NCI-H82 (cell line): ENCODE results near the gene TSLP.

ENCODE experiments used
- DNase-seq: peaks from one replicate; lab custom pipeline; 2025; lab: John Stamatoyannopoulos, UW

TSLP gene

DNA sequence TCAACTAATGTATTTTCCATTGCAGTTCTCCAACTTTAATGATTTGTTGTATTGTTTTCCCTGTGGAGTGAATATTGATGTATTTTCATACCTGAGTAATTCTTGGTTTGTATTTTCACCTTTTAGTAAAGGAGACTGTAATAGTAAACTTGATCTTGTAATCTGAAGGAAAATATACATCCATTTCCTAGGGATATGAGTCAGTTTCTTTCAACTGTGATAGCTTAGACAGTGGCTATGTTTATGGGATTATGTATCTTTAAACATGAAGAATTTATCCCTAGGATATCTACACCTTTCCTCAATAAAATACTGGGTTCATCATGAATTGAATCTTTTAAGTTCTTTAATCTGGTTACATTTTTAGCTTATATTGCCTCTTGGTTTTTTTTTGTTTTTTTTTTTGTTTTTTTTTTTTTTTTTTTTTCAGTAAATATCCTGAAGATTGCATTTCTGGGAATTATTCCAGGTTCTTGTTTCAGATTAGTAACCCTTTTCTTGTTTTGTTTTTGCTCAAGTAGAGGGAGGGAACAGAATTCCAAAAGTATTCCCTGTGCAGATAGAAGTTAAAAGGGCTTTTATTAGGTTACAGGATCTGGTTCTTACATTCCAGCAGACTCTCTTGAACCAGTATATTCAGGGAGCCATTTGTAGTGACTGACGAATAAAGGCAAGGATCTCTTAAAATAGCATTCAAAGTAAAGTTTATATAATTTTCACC, 27.7 kb downstream of the TSLP start:
- no peak for DNase-seq

DNA sequence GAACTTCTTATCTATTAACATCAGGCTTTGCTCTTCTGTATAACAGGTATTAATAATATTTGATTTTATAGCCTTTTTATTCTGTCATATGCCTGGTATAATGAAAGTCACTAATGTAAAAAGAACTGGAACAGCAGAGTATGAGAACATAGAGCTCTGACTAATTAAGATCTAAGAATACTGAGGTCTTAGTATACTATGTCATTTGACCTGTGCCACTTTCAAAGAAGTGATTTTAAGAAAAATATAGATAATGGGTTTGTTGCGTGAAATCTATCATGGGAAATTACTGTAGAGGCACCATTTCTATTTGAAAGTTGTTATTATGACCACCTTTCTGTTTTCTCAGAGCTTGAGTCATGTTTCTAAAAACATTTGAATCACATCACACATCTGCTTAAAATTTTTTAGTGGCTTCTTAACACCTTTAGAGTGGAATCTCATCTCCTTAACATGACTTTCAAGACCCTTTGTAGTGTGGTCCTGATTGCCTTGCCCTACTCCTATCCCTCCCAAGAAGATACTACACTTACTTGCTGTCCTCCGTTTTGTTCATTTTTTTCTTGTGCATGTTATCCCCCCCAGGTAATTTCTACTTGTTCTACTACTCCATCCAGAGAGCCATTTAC, 34.9 kb downstream of the TSLP start:
- DNase-seq: no peak

DNA sequence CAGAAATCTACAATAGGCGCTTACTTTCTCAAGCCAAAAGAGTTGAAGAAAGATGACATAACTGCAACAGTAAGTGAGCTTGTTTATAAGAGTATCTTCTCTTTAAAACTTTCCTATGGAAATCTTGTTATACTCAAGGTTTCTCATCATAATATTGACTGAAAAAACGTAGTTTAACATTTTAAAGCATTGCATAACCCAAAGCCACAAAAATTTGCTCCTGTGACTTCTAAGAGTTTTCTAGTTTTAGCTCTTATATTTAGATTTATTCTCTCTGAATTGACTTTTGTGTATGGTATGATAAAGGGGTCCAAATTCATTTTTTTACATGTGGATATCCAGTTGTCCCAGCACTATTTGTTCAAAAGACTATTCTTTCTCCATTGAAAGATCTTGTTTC, 35.9 kb downstream of the TSLP start:
- DNase-seq: no peak

DNA sequence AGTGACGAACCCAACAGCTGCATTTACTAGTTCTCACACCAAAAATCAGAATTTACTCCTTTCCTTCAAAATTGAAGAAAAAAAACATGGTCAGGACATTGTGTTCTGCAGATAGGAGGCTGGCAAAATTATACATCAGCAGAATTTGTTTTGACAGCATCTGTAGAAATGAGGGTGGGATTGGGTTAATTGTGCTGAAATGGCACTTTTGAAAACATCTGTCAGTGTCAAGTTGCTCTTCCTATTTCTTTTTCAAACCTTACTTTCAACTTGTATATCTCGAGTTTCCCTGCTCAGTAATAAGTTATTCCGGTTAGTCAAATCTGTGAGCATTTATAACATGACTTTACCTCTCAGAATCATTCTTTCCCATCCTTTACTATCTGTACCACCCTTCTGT, 40.4 kb downstream of the TSLP start:
- no peak for DNase-seq

DNA sequence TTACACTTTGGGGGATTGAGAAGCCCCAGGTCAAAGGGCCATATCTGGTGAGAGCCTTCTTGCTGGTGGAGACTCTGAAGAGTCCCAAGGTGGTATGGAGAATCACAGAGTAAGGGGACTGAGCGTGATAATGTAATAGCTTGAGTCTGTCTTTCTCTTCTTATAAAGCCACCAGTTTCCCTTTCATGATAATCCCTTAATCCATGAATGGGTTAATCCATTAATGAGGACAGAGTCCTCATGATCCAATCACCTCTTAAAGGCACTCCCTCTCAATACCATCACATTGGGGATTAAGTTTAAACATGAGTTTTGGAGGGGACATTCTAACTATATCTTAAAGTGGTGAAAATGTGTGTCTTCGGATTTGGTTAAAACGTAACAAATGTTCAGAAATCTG, 42.2 kb downstream of the TSLP start:
- DNase-seq: peak; percentile 87

DNA sequence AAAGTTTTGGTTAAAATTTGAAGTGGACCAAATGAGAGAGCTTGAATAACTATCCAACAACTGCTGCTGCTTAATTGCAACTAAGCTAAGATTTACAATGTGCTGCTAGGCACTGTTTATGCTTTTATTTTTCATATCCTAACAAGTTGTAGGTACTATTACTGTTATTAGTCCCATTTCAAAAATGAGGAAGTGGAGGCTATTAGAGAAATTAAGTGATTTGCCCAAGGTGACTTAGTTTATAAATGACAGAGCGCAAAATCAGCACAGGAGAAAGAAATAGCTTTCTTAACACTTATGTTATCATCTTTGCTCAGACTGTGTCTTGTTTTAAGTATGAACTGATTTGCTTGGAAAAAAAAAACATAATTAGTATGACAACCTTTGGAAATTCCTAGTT, 43.7 kb downstream of the TSLP start:
- no peak for DNase-seq

DNA sequence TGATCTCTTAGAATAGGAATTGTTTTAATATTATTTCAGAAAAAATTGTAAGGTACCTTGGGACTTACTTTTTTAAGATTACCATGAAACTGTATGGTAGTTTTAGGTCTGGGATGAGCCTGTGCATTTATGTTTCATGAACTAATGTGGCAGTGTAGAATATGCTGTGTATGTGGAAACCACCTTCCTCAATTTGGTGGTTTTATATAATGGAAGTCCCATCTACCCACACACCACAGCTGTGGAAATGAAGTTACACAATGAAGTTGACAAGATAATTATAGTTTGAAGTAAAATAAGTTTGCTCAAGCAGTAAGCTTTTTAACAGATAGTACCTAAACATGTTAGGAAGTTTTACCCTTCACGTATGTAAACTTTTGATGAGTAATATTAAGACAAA, 45.0 kb downstream of the TSLP start:
- DNase-seq: no peak

DNA sequence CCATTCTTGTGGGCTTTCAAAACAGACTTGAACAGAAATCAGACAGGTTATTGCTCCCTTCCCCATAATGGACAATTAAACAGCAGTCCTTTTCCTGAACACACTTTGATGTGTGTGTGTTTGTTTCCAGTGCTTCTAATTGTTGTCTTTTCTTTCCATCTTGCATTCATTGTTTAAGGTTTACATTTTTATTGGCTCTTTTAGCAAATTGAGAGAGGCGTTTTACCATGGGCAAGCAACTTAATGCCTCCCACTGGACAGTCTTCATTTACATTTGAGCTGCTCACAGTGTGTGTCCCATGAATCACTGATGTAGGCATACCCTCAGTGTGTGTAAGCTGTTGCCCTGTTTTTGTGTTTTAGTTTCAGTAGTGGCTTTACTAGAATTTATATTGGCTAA, 45.6 kb downstream of the TSLP start:
- DNase-seq: no peak

DNA sequence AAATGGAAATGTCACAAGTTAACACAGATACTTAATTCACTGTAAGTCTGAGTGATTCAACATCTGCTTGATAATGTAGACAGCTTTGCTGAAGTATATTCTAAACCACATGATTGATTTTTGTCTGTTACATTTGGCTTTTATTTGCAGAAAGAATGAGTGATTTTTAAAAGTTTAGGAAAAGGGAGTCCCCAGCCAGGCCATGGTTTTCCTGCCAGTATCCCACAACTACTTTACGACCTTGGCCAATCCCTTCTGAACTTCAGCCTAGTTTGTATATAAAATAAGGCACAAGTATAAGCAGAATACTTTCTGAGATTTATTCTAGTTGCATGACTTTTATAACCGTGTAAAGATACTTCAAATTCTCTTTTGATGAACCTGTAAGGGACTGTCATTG, 47.7 kb downstream of the TSLP start:
- DNase-seq: no peak

DNA sequence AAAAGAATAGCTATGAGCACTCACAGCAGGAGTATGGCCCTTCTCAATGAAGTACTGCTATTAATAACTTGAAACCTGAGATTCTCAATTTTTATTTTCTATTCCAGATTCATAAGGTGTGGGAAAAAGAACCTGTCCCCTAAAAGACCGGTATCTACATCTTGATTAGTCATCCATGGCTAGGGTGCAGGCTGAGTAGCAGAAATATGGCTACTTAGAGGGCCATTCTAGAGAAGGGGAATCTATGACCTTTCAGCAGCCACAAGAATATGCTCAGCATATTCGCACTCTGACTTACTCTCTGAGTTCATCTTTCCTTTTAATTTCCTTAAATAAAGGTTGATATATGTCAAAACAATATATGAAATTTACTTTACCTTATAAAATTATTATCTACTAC, 48.3 kb downstream of the TSLP start:
- no peak for DNase-seq

DNA sequence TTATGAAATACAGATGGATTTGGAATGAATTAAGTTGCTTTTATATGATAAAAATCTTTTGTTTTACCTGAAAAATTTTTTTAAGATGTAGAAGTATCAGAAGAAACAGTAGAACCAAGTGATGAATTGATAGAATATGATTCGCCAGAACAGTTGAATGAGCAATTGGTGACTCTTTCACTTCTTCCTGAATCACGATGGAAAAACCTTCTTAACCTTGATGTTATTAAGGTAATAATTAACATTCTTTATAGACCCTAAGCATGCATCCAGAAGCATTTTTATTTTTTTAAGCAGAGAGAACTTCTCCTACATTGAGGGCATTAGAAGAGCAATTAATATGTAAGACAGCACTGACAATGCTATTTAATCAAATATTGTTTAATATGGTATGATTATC, 49.4 kb downstream of the TSLP start:
- no peak for DNase-seq

DNA sequence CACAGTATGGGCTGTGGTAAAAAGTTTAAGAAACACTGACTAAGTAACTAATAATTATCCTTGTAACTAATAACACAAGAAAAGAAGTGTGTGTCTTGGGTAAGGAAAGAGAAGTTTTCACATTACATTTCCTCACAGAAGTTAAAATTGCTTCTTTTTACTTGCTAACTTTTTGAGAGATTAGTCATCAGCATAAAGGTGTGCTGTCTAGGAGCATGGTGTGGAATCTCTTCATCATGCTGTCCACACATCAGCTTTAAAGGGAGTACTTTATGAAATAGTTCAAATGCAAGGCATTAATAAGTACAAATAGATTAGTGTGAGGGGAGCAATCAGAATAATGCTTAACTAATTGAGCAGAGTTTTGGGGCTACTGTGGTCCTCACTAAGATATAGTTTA, 50.4 kb downstream of the TSLP start:
- DNase-seq: no peak

DNA sequence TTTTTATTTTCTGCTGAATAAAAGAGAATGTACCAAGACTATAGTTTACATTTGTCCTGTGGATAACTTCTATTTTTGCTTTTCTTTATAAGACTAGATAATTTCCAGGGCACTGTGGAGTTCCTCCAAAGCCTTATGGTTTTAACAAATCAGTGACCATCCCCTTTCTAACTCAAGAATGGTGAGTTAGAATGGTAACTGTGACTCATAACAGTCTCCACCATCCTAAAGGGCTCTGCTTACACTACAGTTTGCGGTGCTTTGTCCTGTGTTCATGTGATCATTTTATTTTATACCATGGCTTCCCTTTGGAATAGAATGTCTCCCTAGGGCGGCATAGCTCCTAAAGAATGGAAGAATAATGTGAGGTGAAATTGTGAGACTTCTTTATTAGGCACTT, 50.9 kb downstream of the TSLP start:
- no peak for DNase-seq

DNA sequence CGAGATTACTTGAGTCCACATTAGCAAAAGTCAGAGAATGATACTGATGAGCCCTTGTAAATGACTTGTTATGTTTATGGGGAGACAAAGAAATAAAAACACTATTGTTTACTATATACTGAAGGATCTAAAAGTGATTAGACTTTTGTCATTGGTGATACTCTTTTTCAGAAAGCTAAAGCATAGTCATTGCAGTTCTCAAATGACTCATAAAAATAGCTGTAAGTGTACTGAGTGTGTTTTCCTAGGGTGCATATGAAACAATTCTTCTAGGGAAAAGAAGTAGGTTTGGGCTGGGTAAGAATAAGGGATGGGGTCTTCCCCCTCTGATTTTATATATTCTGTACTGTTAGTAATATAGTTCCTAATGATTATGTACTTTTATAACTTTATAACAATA, 53.3 kb downstream of the TSLP start:
- DNase-seq: no peak

DNA sequence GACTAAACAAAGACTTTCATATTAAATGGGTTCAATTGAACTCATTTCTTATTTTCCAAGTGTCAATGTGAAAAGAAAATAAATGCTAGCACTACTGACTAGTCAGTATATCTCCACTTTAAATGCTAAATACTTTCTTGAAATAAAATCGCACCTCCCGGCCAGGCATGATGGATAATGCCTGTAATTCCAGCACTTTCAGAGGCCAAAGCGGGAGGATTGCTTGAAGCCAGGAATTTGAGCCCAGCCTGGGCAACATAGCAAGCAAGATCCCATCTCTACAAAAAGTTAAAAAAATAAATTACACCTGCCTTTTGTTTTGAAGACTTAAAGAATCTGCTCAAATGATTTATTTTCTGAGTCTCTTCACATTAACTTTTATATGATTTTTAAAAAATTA, 55.4 kb downstream of the TSLP start:
- no peak for DNase-seq
